GM19438 (cell line): ENCODE data around the gene NKD1.

Experiments used
- ATAC-seq: cut with Tn5 transposase; IDR thresholded peaks from one replicate; pipeline ENCODE4 v1.9.1; 2021; ENCODE audit warnings: low read depth; ENCODE audit not compliant: unreplicated experiment

Gene NKD1

DNA sequence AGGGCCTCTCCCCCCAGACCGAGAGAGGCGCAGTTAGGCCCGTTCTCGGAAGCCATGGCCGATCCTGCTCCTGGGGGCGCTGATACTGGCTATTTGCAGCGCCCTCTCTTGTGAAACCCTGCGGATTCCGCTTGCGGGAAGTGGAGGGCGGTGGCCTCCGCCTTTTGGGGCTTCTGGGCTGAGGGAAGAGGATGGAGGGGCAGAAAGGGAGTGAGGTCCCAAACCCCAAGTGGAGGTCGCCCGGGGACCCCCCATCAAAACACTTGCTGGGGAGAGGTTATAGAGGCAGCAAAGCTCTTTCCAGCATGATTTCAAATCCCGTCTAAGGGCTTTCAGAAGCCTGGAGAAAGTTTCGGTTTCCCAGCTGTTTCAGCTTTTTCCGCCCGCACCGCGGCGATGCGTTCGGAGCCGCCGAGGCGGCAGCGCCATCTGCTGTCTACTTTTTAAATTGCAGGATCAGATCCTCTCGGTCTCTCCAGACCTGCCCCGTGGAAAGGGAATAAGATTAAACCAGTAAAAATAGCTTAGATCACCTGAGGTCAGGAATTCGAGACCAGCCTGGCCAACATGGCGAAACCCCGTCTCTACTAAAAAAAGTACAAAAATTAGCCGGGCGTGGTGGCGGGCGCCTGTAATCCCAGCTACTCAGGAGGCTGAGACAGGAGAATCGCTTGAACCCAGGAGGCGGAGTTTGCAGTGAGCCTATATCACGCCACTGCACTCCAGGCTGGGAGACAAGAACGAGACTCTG, 117.1 kb downstream of the NKD1 start:
- no peak for ATAC-seq

DNA sequence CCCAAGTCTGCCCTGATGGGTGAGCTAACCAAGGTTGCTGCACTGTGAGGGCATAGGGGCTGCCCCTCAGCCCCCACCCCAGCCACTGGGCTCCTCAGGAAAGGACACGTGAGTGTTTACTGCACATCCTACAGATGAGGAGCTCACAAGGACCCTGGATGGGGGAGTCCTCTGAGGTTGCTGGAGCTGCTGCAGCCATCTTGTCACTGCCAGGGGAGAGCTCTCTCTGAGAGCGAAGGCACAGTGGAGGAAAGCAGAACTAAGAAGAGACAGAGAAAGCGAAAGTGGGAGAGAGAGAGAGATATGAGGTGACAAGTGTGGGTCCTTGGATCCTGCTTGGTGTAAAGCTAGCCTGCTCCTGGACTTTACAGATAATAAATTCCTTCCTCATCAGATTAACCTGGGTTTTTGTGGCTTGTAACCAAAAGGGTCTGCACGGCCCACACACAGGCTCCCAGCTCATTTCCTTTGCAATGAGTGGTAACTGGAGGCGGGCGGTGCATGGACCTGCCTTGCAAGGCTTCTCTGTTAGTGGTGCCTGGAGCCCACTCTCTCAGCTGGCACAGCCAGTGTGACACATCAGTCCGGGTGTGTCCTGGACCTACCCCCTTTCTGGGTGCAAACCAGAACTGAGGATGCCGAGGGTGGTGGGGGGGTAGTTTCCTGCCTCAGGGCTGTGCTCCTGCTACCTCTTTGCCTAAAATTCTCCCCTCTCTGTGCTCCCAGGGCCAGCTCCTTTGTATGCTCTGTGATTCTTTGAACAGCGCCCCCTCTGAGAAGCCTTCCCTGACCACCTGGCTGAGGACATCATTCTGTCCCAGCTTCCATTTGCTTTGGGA, 118.7 kb downstream of the NKD1 start:
- peak; percentile 80 for ATAC-seq

DNA sequence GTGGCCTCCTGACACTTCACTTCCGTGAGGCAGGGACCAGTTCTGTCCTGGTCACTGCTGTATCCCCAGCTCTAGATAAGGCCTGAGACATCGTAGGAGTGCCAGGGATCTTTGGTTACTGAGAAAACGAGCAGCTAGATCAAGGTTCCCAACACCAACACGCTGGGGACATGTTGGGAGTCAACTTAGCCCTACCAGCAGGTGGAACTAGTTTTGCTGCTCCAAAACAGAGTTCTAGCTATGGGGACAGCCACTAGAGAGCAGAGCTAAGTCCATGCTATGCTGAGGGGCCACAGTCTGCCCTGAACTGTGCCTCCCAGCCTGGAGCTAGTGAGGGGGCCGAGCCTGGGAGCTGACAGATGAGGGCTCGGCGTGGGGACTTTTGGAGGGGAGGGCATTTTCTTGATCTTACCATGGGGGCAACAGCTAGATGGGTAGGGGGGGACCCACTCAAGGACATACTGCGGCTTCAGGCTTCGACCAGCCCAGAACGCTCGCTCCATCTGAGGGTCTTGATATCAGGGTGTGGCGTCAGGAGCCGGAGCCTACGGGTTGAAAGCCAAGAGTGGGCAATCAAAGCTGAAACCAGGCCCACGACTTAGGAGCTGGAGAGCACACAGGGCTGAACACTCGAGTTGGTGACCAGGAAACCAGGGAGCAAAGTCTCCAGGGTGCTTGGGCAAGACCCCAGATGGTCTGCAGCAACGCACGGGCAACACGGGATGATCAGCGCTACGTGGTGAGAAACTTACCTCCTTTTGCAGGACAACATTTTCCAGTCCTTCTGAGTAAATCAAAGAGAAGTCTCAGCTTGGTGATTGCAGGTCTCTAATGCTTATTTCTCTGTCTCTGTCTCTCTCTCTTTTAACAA, 119.5 kb downstream of the NKD1 start:
- no peak for ATAC-seq

DNA sequence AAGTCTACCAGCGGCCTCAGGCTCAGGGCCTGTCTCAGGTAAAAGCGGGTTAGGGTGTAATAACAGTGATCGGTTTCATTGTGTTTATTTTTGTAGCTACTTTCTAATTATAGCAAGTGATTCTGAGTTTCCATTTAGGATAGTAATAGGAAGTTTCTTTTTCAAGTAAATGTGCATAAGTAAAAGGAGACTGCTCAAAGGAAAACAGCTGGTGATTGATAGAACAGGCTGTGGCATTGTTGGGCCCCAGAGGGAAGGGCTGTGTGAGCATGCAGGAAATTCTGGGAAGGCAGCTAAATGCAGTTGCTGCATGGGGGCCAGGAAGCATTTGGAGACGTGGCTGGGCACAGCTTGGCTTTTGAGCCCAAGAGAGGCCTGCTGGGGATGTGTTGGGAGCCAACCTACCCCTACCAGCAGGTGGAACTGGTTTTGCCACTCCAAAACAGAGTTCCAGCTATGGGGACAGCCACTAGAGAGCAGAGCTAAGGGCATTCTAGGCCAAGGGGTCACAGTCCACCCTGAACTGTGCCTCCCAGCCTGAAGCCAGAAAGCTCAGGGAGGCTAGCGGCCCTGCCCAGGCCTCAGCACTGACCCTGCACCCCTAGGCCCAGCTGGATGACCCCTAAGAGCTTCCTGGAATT, 120.3 kb downstream of the NKD1 start:
- ATAC-seq: no peak

DNA sequence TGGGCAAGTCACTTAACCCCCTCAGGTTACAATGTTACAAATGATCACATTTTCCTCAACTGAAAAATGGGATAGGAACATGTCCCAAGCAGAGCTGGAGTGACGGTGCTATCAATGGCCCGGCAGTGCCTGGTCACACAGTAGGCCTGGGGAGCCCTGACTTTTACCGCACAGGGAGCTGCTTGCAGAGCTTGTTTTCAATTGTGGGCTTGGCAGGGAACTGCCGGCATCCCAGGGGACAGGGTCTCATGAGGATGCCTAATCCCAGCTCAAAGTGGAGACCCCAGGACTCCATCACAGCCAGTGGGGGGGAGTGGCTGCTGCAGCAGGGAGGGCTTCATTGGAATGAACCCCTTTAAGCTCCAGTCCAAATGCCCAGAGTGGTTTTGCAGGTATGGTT, 121.5 kb downstream of the NKD1 start:
- ATAC-seq: no peak

DNA sequence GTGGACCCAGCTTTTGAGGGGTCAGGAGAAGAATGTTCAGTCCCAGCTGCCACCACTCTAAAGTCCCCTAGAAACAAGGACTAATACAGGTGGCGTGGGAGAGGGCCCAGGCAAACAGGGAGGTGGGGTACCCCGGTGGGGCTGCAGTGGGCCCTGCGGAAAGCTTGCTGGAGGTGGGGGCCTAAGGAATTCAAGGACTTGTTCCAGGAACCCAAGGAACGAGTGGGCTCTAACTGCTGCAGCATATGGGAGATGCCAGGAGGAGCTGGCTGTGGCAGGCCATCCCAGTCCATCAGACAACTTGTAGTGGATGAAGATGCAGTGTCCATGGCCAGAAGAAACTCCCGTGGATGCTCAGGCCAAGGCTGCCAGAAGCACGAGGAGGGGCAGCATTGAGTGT, 122.3 kb downstream of the NKD1 start:
- no peak for ATAC-seq

DNA sequence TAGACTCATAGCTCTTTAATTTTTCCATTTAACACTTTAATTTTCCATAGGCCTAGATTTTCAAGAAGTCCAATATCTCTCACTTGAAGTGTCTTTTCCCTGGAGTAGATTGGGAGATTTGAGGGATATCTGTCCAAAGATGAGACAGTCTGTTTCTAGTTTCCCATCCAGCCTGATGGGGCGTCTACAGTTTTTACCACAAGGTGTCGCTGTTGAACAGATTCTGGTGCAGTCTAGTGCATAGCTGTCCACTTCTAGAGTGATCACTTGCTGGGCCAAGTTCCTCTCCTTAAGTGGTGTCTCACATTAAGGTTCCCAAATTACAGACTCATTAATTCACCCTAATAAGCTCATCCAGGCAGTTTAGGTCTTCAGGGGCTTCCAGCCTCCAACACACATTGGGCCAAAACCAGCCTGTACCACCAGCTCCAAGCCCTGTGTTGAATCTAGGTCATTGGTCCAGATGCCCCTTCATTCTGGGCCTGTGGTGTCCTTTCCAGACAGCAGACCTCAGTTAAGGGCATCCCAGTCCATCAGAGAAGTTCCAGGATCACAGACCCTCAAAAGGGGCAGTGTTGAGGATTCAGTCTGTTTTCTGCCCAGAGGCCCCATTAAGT, 123.6 kb downstream of the NKD1 start:
- no peak for ATAC-seq

DNA sequence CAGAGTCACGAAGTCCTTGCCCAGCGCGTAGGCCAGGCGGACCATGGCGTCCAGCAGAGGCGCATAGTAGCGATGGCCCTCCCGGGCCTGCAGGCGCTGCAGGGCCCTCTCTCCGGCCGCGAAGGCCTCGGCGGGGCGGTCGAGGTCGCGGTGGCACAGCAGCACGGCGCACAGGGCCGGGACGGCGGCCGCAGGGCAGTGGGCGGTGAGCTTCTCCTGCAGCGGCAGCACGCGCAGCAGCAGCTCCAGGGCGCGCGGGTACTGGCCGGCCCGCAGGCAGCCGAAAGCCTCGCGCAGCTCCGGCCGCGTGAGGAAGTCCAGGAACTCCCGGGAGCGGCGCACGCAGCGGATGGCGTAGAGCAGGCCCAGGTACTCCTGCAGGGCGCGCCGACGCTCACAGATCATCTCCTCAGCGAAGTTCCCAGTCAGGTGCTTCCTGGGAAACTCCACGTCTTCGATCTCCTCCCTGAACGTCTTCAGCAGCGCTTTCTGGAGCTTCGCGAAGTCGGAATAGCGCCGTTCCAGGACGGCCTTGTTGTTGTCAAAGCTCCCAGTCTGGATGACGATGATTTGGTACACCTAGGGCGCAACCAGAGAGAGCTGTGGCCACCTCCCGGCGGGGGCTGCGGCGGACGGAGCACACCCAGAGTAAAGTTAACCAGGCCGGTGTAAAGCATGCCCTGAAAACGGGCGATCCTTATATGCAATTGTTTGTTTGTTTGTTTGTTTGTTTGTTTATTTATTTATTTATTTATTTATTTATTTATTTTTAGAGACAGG, 125.5 kb downstream of the NKD1 start:
- ATAC-seq: no peak

DNA sequence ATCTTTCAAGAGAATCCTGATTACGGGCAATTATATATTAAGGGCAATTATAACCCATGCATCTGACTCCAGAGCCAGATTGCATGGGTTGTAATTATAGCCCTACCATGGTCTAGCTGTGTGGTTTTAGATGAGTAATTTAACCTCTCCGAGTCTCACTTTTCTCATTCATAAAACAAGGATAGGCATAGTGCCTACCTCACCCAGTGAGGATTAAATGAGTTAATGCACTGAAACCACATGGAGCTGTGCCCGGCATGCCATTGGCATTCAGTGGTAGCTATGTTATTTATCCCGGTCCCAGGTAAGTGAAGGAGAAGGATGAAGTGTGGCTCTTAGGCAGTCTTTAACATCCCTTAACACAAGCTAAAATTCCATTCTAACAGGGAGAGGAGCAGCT, 126.6 kb downstream of the NKD1 start:
- ATAC-seq: no peak

DNA sequence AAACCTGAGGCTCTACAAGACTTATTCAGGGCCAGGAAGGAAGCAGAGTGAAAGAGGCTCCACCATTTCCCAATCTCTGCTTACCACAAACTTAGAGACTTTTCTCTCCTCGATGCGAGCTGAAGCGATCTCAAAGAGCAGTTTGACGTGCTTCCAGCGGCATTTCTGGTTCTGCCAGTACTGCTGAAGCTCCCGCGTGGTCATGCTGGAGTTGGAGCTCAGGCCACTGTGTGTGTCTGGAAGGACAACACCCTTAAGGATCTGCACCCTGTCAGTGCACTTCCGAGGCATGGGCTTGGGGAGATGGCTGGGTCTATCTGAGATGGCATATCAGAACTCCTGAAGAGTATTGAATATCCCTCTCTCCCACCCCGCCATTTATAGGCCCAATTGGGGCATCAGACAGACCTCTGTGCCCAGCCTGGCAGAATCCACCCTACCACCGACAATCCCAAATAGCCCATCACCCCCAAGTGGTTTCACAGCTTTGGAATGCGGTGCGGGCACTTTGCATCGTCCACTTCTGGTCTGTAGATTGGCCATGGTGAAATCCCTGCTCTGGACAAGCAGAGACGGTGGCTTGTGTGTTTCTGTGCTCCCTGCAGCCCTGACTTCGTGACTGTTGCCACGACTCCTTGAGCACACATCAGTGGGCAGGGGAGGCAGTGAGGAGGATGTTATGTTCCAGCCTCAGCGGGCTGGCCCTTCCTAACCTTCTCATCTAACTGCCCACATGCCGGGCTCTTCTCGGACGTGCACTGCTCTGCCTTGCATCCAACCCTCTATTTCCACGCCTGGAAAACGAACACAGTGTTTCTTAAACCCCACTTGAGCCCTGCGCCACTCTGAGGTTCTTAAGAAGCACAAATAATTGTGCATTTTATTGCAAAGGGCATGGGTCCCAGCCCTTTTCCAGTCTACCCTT, 127.8 kb downstream of the NKD1 start:
- no peak for ATAC-seq

DNA sequence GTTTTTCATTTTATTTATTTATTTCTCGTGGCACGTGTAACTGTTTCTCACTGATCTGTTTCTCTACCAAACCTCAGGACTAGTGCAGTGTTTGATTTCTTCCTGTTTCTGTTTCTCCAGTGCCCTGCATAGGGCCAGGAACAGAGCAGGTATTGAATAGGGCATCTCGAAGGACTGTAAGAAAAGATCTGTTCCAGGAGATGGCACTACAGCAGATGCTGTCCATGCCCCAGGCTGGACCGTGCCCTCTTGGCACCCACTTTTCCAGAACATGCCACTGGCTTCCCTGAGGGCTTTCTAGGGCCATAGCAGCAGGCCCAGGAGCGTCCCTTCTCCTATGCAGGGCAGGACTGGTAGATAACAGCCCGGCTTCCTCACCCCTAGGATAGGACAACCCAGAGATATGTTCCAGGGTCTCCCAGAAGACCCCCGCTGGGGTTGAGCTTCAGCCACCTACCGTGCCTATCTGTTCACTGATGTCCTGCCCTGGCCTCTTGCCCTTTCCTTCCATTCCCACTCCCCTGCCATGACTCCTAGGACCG, 128.6 kb downstream of the NKD1 start:
- ATAC-seq: no peak

DNA sequence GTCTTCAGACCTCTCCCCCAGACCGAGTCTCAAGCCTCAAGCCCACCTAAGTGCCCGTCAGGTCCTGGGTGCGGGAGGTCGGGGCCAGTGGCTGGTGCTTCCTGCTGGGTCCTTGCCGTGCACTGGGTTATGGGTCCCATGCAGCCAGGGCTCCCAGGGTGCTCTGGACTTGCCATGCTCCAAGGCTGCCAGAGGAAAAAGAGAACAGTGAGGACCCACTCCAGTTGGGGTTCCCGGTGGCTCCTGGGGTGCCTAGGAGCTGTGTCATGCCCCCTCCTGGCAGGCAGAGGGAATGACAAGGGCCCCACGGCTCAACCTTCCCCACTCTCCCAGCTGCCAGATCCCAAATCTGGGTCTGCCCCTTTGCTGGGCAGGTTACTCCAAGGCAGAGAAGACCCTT, 129.2 kb downstream of the NKD1 start:
- no peak for ATAC-seq

DNA sequence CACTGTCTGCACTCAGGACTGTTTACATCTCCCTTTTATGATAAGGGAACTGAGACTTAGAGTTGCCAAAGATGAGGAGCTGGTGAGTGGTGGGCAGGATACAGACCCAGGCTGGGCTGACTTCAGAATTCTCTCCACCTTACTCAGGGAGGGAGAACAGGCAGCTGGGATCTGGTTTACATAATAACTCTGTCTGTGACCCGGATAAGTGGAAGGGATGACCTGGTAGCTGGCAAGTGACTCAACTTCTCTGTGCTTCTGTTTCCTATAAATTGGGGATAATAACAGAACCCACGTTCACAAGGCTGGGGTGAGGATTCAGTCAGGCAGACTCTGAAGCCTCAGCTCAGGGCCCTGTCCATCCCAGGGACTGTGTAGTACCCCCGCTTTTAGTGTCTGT, 130.3 kb downstream of the NKD1 start:
- ATAC-seq: no peak

DNA sequence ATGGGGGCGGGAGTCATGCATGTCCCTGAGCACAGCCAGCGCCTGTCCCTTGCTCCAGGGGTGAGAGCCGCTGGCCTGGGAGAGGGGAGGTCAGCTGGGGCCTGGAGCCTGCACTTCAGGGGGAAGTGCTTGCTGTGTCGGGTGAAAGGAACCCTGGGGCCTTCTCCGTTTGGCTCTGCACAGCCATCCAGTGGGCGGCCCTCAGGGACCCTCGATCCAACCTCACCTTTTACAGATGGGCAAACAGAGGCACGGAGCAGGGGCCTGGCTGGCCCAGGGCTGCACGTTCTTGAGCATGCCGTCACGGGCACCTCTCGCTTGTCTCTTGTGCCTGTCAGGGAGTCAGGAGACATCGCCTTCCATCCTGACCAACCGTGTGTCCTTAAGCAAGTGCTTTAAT, 131.1 kb downstream of the NKD1 start:
- ATAC-seq: no peak

DNA sequence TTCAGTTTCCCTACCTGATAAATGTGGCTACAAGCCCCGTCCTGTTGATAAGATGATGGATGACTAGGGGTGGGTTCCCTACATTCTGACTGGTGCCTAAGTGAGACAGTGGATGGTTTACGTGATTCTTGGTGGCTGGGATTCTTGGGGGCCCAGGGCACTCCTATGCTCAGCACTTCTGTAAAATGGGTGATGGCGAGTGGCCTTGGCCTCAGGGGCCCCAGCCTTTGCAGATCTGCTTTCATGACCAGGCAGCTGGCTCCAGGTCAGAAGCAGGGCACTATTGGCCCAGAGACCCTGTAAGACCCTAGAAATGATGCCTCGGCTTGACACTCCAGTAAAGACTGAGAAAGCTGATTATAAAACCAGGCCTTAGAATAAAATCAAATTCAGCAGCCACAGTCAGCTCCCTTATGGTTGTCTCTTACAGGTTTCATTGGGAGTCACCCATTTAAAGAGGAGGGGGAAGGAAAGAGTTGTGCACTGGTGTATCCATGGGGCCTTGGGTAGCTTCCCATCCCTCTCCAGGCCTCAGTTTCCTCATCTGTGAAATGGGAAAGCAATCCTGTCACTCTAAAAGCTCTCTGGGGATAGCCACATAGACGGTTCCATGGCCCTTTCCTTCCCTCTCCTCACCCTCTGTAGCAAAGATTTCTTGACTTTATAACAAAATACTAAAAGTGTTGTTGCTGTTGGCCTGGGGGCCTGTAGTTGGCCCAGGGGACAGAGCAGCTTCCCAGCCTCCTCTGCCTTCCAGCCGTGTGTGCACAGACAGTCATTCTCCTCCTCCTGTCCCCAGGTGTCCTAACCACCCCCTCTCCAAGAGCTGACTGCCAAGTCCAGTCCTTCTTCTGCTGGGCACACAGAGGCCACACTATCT, 131.7 kb downstream of the NKD1 start:
- ATAC-seq: no peak

DNA sequence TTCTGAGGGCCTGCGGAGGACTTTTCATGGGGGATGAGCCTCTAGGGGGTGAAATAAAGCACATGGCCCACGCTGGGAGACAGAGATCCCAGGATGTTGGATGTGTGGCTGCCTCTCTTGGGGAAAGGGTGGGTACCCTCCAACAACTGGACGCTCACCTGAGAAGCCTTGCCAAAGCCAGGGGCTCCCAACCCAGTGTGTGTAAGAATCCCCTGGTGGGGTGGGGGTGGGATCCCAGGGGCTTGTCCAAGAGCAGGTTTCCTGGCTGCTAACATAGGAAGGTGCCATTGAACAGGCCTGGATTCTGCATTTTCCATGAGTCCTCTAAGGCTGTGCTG, 132.3 kb downstream of the NKD1 start:
- no peak for ATAC-seq
